A673 (cell line): ENCODE data around the gene MBD3L4. TPM values are rescaled to one million over a fixed set of nuclear protein-coding genes. Genes with fewer than 3 reads are reported as not detected.

Source experiments
- BruUV-seq: library from RNA; stranded (reverse); fragments of 400-500 nt; replicated peaks from 2 replicates; lab custom pipeline; 2021; lab: Mats Ljungman, UMichigan
- CTCF ChIA-PET: fragments of 300-600 bp; sonication (Branson Sonifier 250); formaldehyde crosslinking; loops from one replicate; lab custom pipeline; 2022; ENCODE audit warnings: antibody characterized with exemption; lab: Charles Lee
- POLR2A ChIA-PET: fragments of 300-600 bp; sonication (Branson Sonifier 250); formaldehyde crosslinking; loops from one replicate; lab custom pipeline; 2022; ENCODE audit warnings: antibody characterized with exemption; ENCODE audit not compliant: low non-redundant PET; lab: Charles Lee
- DNase-seq: peaks from one replicate; pipeline ENCODE4 v3.0.0-alpha.2; 2015; ENCODE audit warnings: low spot score
- H3K27ac ChIP-seq: fragments of 200-600 bp; sonication (generic); 2 replicates; pipeline ENCODE4 v1.5.1; 2016; ENCODE audit warnings: mixed run types, low read depth, mild to moderate bottlenecking, mixed read lengths, antibody characterized with exemption, low read length; ENCODE audit not compliant: poor library complexity, severe bottlenecking
- H3K27me3 ChIP-seq: fragments of 200-600 bp; sonication (generic); replicated peaks from 2 replicates; pipeline ENCODE4 v1.6.1; 2017; ENCODE audit warnings: mixed run types, low read depth, mild to moderate bottlenecking, mixed read lengths, antibody characterized with exemption, low read length; ENCODE audit not compliant: insufficient read depth, poor library complexity
- H3K36me3 ChIP-seq: fragments of 200-600 bp; sonication (generic); 2 replicates; pipeline ENCODE4 v1.6.1; 2016; ENCODE audit warnings: mixed run types, mild to moderate bottlenecking, mixed read lengths, antibody characterized with exemption, low read length; ENCODE audit not compliant: insufficient read depth, poor library complexity, severe bottlenecking
- H3K4me1 ChIP-seq: fragments of 200-600 bp; sonication (generic); 2 replicates; pipeline ENCODE4 v1.6.1; 2017; ENCODE audit warnings: mixed run types, mild to moderate bottlenecking, mixed read lengths, antibody characterized with exemption, low read length; ENCODE audit not compliant: insufficient read depth, poor library complexity, severe bottlenecking
- H3K4me3 ChIP-seq: fragments of 200-600 bp; sonication (generic); 2 replicates; pipeline ENCODE4 v1.5.1; 2016; ENCODE audit warnings: low read depth, mixed run types, mild to moderate bottlenecking, mixed read lengths, low read length; ENCODE audit not compliant: poor library complexity, severe bottlenecking
- H3K9me3 ChIP-seq: fragments of 200-600 bp; sonication (generic); 2 replicates; pipeline ENCODE4 v1.6.1; 2016; ENCODE audit warnings: mixed run types, low read depth, mild to moderate bottlenecking, mixed read lengths, antibody characterized with exemption, low read length; ENCODE audit not compliant: poor library complexity, severe bottlenecking
- EZH2 ChIP-seq: fragments of 200-600 bp; sonication (generic); IDR thresholded peaks from 2 replicates; pipeline ENCODE4 v1.6.1; 2017; ENCODE audit warnings: borderline replicate concordance, low read depth, mild to moderate bottlenecking, mixed read lengths, antibody characterized with exemption, low read length; ENCODE audit not compliant: poor library complexity, severe bottlenecking
- intact Hi-C: fragments of 100-400 bp; cut with micrococcal nuclease; formaldehyde crosslinking; loops from one replicate; pipeline ENCODE4 v1.10.0; 2022; ENCODE audit not compliant: unreplicated experiment
- total RNA-seq: library from RNA; stranded (reverse); gene quantifications from 2 replicates; pipeline ENCODE4 v1.2.3, GENCODE V29; 2021
- TF ChIP-seq, protein P1 (sequence below): fragments of 300-800, 200-600 bp; sonication (generic); conservative IDR thresholded peaks from 2 replicates; pipeline ENCODE4 v1.5.1; 2017; ENCODE audit warnings: low read depth, mild to moderate bottlenecking, antibody characterized with exemption, low read length, moderate library complexity, mixed read lengths

Gene MBD3L4
- total RNA-seq, 1 experiment from 2014 or later = not detected

DNA sequence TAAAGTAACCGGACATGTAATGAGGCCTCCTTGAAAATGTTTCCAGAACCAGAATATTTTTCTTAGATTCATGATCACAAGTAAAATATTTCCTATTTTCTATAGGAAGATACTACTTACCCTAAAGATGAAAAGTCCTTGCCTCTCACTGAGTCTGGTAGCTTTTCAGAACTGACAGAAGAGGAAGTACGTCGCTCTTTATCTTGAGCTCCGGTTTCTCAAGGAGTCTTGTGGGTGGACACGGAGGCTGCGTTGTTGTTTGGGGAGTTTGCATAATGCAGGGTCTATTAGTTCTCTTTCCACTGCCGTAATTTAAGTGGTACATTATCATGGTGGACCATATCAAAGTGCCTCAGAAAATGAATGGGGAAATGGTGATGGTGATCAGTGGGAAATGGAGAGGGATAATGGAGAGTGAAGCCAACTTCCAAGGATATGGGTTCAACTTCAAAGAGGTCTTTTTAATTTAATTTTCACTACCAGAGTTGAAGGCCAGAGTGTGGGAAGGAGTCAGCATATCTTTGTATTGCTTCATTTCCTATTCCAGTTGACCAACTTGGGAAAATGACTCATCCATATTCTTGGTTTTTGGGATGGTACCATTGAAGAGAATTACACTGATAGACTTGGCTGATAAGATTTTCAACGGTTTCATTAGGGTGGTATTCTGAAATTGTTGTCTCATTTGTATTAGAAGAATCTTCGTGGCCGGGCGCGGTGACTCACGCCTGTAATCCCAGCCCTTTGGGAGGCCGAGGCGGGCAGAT is 42.1 kb downstream of the MBD3L4 start:
- no peak overlapping the region for H3K27ac ChIP-seq
- TF ChIP-seq EZH2 = no peak
- TF ChIP-seq, protein P1, sequence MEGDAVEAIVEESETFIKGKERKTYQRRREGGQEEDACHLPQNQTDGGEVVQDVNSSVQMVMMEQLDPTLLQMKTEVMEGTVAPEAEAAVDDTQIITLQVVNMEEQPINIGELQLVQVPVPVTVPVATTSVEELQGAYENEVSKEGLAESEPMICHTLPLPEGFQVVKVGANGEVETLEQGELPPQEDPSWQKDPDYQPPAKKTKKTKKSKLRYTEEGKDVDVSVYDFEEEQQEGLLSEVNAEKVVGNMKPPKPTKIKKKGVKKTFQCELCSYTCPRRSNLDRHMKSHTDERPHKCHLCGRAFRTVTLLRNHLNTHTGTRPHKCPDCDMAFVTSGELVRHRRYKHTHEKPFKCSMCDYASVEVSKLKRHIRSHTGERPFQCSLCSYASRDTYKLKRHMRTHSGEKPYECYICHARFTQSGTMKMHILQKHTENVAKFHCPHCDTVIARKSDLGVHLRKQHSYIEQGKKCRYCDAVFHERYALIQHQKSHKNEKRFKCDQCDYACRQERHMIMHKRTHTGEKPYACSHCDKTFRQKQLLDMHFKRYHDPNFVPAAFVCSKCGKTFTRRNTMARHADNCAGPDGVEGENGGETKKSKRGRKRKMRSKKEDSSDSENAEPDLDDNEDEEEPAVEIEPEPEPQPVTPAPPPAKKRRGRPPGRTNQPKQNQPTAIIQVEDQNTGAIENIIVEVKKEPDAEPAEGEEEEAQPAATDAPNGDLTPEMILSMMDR = no peak
- no peaks in the 10 kb centered on the region for H3K4me1 ChIP-seq
- ChIA-PET POLR2A (no interaction called here), CTCF (interaction anchor here (1.0 kb wide), 1 partner anchor 34 kb away, joined by 4 read pairs; no protein-coding TSS in a partner anchor)
- no peaks in the 10 kb centered on the region for H3K9me3 ChIP-seq
- intact Hi-C loops = no loop called here
- no peaks in the 10 kb centered on the region for H3K27me3 ChIP-seq
- no peaks in the 10 kb centered on the region for H3K36me3 ChIP-seq
- no TSS peak for BruUV-seq
- peak; percentile 14 for DNase-seq
- no peak overlapping the region for H3K4me3 ChIP-seq

DNA sequence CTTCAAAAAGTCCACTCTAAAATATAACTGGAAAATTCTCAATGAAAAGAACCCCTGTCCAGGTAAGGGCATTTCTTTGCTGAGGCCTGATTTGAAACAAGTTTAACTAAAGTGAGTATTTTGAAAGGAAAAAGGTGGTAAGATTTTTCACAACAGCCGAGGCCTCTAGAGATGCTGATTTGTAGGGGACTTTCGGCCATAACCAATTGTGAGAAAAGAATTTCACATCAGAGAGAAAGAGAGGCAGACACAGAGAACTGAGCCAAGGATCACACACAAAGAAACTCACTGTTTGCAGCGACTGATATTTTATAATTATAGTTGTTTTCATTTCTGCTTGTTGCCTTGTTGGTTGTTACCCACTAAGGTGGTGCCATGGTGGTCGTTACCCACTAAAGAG is 43.2 kb downstream of the MBD3L4 start:
- Histone ChIP-seq H3K4me1 (no peaks in the 10 kb centered on the region), H3K27ac (no peak overlapping the region), H3K9me3 (no peaks in the 10 kb centered on the region), H3K36me3 (no peaks in the 10 kb centered on the region), H3K4me3 (no peak overlapping the region), H3K27me3 (no peaks in the 10 kb centered on the region)
- no peak for DNase-seq
- intact Hi-C loops = no loop called here
- ChIA-PET CTCF (no interaction called here), POLR2A (no interaction called here)
- no peak for TF ChIP-seq EZH2
- TF ChIP-seq, protein P1 = no peak
- BruUV-seq = no TSS peak

DNA sequence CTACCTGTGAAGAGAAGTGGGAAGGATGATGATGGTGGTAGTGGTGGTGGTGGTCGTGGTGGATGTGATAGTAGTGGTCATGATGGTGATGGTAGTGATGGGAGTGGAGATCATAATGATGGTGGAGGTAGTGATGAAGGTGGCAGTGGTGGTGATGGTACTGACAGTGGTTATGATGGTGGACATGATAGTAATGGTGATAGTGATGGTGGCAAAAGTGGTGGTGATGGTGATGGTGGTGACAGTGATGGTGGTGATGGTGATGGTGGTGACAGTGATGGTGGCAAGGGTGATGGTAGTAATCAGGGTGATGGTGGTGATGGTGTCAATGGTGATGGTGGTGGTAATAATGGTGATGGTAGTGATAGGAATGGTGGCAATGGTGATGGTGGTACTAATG is 44.9 kb downstream of the MBD3L4 start:
- Histone ChIP-seq H3K9me3 (no peaks in the 10 kb centered on the region), H3K27me3 (no peaks in the 10 kb centered on the region), H3K4me1 (no peaks in the 10 kb centered on the region), H3K4me3 (no peak overlapping the region), H3K36me3 (no peaks in the 10 kb centered on the region), H3K27ac (no peak overlapping the region)
- DNase-seq = no peak
- TF ChIP-seq, protein P1 = no peak
- TF ChIP-seq EZH2 = no peak
- intact Hi-C loops = no loop called here
- ChIA-PET CTCF (no interaction called here), POLR2A (no interaction called here)
- no TSS peak for BruUV-seq
